Measurements from ENCODE around the gene TTC7B.

- TF ChIP-seq CTCF (IDR thresholded peaks at IDR 0.05) (no peak), POLR2A (IDR thresholded peaks at IDR 0.05) (no peak)
Observed at GRCh38 chr14:90811641-90812040, 4.6 kb downstream of the TTC7B start.

Measured in adrenal gland (tissue), 5 donors.